Midbrain (tissue), 1 donor: ENCODE results near the gene TMC2.
"Not testable (repeated sequence)": the region's sequence is repeated elsewhere in the genome, so short reads cannot be mapped to it uniquely, and the experiment has no call there.

Experiments used
- DNase-seq: peaks from one replicate; lab custom pipeline; 2025; lab: John Stamatoyannopoulos, UW

The TMC2 gene

GRCh38 chr20:2663887-2664719 lies 127.7 kb downstream of the TMC2 start, which contains the start of gene IDH3B:
Gene IDH3B (minus strand): TSS chr20:2664216. CDS start chr20:2664188, 28 bp downstream.
- peak; percentile 95 for DNase-seq

DNA sequence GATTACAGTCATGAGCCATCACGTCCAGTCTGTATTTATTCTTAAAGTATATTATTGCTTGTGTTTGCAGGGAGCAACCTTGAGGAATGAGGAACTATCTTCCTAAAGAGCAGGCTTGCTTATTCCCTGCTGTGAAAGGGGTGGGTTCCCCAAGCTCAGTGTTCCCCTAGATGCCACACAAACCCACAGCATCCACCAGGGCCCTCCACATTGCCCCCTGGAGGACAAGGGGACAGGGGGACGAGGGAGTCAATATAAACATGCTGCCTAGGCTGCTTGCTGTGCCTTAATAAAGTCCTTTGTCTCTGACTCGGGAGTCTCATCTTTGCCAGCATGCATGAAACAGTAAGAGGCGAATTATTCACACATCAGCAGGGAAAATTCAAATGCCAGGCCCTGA lies 135.6 kb downstream of the TMC2 start:
- no peak for DNase-seq

- no peak for DNase-seq
Measured at GRCh38 chr20:2672446-2672845, 136.1 kb downstream of the TMC2 start.

GRCh38 chr20:2673453-2673852 lies 137.1 kb downstream of the TMC2 start:
- DNase-seq = no peak

DNA sequence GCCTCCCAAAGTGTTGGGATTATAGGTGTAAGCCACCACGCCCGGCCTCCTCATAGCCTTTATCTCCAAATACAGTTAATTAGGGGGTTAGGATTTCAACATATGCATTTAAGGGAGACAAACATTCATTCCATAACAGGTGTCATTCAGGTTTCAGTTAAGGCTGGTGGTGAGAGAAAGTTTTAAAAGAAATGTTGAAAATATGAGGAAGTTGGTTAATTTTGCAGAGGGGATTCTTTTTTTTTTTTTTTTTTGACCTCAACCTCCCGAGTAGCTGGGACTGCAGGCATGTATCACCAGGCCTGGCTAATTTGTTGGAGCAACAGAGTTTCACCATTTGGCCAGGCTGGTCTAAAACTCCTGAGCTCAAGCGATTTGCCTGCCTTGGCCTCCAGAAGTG lies 143.7 kb downstream of the TMC2 start:
- DNase-seq = no peak

- DNase-seq = not testable (repeated sequence)
Measured at GRCh38 chr20:2682040-2682439, 145.7 kb downstream of the TMC2 start.

DNA sequence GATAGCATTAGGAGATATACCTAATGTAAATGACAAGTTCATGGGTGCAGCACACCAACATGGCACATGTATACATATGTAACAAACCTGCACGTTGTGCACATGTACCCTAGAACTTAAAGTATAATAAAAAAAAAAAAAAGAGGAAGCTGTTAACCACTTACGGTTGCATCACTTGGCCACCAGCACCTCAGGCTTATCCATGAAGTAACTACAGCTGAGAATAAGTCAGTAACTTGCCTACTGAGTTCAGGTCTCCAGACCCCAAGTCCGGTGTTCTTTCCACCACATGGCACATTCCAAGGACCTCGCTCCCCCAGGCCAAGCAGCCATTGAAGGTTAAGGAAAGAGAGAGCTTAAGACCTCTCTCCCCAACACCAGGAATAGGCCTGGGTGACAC lies 148.4 kb downstream of the TMC2 start:
- DNase-seq = not testable (repeated sequence)

GRCh38 chr20:2687514-2687913 lies 151.1 kb downstream of the TMC2 start:
- DNase-seq = no peak

GRCh38 chr20:2688041-2688591 lies 151.7 kb downstream of the TMC2 start:
- peak; percentile 62 for DNase-seq

GRCh38 chr20:2690213-2690612 lies 153.8 kb downstream of the TMC2 start:
- DNase-seq = no peak

DNA sequence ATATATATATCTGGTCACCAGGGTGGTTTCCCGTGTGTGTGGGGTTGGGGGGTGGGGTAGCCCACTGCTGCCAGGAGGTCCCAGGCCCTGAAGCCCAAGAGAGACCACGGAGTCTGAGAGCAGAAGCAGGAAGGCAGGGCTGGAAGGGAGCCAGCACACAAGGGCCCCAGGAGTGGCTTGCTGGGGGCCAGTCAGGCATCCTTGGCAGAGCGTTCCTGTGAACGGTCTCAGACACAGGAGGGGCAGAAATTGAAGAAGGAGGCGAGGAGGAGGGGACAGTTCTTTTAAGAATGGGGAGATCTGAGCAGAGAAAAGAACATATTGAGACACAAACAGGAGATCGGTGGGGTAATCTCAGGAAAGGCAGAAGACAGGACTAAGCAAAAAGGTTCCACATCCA lies 154.3 kb downstream of the TMC2 start:
- no peak for DNase-seq

GRCh38 chr20:2691127-2691526 lies 154.8 kb downstream of the TMC2 start:
- no peak for DNase-seq
